GM19025 (cell line): ENCODE results near the gene SCARB1.
"Not testable (repeated sequence)": the region's sequence is repeated elsewhere in the genome, so short reads cannot be mapped to it uniquely, and the experiment has no call there.

Experiments used
- ATAC-seq: cut with Tn5 transposase; IDR thresholded peaks from one replicate; pipeline ENCODE4 v1.9.1; 2021; ENCODE audit warnings: mild to moderate bottlenecking, low read depth, moderate library complexity; ENCODE audit not compliant: unreplicated experiment

SCARB1 gene

DNA sequence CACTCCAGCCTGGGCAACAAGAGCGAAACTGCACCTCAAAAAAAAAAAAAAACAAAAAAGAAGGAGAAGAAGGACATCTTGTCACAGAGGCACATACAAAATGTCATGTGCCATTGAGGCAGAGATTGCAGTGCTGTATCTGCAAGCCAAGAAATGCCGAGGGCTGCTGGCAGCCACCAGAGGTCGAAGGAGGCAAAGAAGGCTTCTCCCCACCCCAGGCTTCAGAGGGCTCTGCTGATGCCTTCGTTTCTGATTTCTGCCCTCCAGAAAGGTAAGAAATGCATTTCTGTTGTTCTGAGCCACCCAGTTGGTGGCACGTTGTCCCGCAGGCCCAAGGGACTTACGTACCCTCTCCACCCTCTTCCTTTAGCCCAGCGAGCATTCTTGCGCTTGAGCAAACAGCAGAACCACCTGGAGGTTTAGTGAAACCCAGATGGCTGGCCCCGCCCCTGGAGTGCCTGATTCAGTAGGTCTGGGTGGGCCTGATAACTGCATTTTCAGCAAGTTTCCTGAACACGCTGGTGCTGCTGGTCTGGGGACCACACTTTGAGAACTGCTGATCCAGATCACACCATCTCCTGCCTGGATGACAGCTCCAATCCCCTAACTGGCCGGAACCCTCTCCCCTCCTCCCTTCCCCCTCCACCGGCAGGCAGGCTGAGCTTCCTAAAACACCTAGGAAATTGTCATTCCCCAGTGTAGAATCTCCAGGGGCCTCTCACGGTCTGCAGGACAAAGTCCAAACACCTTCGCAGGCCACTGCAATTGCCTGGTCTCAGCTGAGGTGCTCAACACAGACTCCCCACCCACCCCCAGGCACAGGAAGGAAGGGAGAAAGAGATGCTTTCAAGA, 21.1 kb upstream of the SCARB1 start:
- ATAC-seq: peak; percentile 89

DNA sequence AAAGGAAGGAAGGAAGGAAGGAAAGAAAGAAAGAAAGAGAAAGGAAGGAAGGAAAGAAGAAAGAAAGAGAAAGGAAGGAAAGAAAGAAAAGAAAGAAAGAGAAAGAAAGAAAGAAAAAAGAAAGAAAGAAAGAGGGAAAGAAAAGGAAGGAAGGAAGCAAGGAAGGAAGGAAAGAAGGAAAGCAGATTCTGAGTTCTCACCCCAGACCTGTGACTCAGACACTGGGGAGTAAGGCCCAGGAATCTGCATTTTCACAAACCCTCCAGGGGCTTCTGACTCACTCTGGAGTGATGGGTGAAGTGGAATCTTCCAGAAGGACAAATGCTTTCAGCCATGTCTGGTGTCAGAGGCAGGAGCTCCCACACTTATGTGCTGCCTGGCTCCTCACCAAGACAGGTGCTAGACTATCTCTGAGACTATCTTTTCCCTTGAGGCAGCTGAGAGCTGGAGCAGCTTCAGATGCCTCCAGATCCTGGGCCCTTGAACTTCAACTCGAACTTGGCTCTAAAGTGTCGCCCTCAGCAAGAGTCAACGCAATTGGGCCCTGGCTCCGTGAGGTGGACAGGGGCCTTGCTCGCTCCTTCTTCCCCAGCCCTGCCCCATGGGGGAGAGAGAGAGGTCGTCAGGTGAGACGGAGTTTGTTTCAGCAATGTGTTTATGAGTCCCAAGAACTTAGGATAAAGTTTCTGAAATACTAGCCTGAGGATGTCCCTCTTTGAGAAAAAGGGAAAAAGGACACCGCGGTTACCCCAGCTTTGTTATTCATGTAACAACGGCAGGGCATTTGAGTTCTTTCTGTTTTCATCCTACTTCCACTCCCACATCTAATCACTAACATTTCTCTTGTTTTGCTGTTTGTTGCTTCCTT, 19.8 kb upstream of the SCARB1 start:
- no peak for ATAC-seq

DNA sequence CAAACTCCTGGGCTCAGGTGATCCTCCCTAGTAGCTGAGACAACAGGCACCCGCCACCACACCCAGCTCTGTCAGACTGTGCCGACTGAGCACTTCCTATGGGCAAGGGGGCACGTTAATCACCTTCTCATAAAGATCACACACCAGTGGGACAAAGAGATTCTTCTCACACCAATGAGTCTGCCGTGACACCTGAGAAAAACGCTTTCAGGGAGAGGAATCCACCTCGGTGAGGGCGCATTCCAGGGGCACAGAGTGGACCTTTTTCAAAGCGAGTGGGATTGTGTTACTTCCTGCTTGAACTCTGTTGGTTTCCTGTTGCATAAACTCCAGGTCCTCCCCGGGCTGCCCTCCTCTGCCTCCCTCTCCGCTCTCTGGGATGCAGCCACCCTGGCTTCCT, 17.5 kb upstream of the SCARB1 start:
- no peak for ATAC-seq

DNA sequence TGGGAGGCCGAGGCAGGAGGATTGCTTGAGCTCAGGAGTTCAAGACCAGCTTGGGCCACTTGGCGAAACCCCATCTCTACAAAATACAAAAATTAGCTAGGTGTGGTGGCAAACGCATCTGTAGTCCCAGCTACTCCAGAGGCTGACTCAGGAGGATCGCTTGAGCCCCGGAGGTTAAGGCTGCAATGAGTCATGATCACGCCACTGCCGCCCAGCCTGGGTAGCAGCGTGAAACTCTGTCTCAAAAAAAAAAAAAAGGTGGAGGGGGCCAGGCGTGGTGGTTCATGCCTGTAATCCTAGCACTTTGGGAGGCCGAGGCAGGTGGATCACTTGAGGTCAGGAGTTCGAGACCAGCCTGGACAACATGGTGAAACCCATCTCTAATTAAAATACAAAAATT, 16.7 kb upstream of the SCARB1 start:
- not testable (repeated sequence) for ATAC-seq

DNA sequence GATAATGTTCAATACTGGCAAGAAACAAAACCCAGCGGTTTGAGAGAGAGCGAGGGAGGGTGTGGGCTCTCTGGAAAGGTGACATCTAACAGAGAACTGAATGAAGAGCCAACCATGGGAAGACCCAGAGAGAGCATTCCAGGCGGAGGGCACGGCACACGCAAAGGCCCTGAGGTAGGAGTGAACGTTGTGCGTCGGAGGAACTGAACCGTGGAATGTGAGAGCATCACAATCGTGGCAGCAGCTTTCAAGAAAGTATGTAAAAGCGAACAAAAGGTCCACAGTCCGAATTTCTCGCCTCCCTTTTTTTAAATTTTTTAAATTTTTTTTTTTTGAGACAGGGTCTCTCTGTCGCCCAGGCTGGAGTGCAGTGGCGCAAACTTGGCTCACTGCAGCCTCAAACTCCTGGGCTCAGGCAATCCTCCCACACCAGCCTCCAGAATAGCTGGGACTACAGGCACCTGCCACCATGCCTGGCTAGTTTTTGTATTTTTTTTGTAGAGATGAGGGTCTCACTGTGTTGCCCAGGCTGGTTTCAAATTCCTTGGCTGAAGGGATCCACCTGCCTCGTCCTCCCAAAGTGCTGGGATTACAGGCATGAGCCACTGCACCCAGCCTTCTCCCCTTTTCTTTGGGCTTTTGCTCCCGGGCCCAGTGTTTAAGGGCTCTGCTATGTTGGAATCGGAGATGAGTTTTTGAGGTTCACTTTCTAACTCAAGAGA, 15.3 kb upstream of the SCARB1 start:
- no peak for ATAC-seq

DNA sequence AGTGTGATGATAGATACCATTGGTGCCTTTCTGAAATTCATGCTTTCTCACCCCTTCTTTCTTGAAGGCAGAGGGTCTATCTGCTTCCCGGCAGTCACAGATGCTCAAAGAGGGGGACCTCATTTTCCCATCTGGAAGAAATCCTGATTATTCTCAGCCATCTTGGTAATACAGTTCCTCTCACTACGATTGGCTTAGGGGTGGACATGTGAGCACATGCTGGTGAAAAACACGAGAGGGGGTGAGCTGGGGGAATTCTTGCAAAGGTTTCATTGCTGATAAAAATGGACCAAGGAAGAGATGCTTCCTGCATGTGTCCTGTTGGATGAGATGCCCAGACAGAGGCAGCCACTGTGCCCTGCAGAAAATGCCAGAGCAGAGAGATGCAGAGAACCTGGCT, 13.8 kb upstream of the SCARB1 start:
- no peak for ATAC-seq

DNA sequence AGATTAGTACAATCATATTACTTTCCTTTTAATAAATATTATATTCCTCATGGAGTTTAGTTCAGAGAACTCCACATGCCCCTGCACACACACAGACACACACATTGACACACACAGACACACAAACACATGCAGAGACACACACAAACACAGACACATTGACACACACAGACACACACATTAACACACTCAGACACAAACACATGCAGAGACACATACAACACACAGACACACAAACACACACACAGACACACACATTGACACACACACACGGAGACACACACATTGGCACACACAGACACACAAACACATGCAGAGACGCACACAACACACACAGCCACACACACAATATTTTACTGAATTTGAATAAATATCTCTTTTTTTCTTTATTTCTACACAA, 12.5 kb upstream of the SCARB1 start:
- ATAC-seq: no peak

DNA sequence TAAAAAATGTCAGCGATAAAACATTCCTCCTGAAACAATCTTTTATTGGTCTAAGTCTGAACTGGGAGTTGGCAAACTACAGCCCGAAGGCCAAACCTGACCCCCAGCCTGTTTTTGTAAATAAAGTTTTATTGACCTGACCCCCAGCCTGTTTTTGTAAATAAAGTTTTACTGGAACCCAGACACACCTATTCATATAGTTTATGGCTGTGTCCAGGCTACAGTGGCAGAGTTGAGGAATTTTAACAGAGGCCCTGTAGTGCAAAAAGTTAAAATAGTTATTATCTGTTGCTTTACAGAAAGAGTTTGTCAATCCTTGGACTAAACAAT, 12.1 kb upstream of the SCARB1 start:
- ATAC-seq: no peak

DNA sequence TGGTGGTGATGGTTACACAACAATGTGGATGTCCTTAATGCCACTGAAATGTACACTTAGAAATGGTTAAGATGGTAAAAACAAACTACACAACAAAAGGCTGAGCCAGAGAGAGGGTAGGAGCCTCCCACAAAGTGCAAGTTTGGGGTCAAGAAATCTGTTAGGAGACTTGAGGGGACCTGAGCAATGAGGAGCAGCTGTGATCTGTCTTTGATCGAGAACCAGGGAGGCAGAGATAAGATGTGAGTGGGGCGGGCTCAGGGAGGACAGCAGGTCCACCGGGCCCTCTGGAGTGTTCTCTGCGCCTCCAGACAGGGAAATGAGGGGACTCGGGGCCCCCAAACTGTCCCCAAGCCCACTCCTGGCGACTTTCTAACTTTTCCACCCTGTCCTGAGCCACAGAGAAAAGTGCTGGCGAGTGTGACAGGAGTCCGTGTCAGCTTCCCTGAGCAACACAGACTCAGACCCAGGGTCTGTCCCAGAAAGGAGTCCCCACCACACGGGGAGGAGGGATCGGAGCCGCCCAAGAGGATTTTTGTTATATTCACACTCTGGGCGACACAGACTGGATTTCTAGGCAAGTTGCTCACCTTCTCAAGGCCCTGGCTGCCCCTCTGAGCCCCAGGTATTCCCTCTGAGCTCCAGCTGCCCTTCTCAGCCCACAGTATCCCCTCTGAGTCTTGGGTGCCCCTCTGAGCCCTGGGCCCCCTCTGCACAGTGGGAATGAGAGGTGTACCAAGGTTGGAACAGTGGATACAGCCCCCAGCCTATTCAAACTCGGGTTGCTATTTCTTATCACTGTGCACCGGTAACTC, 11.5 kb upstream of the SCARB1 start:
- ATAC-seq: no peak

DNA sequence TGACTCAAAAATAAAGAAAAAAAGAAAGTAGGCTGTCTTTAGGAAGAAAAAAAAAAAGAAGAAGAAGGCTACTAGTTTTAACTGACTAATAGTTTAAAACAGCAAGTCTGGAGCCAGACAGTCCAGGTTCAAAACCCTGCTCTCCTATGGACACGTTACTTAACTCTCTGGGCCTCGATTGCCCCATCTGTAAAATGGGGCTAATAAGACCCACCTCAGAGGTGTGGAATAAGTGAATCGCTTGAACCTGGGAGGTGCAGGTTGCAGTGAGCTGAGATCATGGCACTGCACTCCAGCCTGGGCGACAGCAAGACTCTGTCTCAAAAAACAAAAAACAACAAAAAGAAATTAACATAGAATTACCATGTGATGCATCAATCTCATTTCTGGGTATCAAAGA, 10.5 kb upstream of the SCARB1 start:
- no peak for ATAC-seq

DNA sequence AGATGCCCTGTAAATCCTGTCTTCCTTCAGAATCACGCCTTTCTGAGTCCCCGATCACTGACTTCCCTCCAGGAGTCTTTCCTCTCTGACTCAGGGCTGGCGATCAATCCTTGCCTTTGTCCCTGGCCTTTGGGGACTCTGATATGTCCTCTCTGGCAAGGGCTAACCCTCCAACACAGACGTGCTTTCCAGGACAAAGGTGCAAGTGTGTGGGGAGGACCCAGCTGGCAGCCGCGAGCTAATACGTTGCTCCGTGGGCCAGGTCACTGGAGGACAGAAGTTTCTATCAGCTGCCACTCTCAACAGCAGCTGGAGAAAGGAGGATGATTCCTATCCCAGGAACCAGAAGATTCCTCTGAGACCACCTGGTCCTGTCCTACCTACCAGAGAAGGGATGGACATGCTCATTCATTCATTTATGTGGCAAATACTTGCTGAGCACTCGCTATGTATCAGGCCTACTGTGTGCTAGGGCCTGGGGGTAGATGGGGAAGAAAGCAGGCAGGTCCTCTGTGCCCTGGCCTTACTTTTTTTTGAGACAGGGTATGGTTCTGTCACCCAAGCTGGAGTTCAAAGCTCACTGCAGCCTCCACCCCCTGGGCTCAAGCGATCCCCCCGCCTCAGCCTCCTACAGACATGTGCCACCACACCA, 8.5 kb upstream of the SCARB1 start:
- ATAC-seq: no peak

DNA sequence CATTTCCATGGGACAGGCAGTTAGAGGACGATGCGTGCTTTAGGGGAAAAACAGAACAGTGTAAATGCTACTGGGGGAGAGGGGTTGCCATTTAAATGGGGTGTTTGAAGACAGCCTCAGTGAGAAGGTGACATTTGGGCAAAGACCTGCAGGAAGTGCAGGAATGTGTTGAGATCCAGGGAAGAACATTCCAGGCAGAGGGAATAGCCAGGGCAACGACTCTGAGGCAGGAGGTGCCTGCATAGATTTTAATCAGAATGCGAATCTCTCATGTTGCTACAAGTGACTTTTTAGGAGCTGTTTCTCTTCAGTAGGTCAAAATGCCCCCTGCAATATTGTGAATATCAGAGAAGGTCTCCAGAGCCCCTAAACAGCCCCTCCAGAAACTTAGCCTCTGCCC, 7.6 kb upstream of the SCARB1 start:
- ATAC-seq: no peak

DNA sequence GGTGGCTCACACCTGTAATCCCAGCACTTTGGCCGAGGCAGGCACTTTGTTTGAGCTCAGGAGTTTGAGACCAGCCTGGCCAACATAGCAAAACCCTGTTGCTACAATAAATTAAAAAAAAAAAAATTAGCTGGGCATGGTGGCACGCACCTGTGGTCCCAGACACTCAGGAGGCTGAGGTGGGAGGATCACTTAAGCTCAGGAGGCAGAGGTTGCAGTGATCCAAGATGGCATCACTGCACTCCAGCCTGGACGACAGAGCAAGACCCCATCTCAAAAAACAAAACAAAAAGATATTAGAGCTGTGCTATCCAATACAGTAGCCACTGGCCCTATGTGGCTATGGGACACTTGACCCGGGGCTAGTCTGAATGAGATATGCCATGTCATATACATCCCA, 6.9 kb upstream of the SCARB1 start:
- ATAC-seq: no peak

DNA sequence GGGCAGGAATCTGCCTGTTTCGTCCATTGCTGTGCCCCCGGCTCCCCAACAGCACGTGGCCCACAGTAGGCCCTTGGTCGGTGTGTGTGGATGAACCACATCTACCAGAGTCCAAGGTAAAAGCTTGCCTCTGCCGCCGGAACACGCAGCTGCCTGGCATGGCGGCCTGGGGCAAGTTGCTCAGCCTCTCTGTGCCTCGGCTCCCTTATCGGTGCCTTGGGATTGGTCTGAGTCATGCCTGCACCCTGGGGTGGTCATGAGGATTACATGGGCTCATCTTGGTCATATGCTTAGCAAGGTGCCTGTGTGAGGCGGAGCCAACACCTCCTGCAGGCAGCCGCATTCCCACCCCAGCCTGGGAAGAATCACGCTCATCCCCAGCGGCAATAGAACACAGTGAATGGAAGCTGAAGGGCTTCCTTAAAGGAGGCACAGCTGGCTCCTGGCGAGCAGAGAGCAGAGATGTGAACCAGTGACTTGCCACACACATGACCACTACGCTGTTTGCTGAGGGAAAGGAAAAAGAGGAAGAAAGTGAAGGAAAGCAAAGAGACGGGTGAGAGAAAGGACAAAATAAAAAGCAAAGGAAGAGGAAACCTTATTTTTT, 5.5 kb upstream of the SCARB1 start:
- ATAC-seq: no peak

DNA sequence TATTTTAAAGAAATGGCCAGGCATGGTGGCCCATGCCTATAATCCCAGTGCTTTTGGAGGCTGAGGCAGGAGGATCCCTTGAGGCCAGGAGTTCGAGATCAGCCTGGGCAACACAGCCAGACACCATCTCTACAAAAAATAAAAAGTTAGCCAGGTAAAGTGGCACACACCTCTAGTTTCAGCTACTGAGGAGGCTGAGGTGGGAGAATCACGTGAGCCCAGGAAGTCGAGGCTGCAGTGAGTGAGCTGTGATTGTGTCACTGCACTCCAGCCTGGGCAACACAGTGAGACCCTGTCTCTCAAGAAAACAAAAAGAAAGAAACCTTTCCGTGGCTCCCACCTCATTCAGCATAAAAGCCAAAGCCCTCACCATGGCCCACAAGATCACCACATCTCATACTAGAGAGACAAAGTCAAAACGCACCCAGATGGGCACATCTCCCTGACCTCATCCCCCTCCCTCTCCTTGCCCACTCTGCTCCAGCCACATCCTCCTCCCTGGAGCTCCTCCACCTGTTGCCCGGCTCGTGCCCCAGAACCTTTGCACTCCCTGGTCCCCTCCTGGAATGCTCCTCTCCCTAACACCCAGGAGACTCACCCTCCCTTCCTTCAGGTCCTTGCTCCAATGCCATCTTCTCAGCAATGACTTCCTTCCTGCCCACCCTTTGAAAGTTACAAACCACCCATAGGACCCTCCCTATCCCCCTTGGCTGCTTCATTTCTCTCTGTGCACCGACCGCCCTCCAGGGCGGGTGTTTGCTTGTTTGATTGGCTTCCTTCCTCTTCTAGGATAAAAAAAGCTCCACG, 4.8 kb upstream of the SCARB1 start:
- ATAC-seq: no peak

DNA sequence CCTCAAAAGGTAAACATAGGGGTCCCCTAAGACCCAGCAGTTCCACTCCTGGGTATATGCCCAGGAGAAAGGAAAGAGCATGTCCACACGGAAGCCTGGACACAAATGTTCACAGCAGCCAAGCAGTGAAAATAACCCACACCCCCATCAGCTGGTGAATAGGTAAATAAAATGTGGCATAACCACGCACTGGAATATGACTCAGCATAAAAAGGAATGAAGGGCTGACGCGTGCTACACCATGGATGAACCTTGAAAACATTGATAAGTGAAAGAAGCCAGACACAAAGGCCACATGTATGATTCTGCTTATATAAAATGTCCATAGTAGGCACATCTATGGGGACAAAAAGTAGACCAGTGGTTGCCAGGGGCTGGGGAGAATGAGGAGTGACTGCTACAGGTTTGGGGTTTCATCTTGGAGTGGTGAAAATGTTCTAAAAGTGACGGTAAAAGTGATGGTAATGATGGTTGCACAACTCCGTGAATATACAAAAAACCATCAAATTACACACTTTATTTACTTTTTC, 3.8 kb upstream of the SCARB1 start:
- no peak for ATAC-seq

DNA sequence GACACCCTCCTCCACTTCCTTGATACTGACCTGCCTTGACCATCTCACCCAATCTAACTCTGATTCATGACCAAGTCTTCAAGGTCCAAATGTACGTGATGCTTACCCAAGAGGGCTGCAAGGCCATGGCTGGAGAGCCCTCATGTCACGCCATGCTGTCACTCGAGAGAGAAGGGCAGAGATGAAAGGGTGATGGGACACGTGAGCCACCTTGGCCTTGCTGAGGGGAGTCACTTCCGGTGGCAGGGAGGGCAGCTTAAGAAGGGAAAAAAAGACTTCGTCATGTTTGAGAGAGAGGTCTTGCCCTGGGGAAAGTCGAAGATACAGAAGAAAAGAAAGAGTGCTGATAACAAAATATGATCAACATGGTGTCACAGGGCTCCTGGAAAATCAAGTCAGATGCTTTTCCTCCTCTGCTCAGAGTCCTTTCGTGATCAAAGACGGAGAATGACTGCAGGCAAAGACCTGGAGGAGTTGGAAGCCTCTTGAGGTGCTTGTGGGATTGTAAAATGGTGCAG, 3.3 kb upstream of the SCARB1 start:
- no peak for ATAC-seq

DNA sequence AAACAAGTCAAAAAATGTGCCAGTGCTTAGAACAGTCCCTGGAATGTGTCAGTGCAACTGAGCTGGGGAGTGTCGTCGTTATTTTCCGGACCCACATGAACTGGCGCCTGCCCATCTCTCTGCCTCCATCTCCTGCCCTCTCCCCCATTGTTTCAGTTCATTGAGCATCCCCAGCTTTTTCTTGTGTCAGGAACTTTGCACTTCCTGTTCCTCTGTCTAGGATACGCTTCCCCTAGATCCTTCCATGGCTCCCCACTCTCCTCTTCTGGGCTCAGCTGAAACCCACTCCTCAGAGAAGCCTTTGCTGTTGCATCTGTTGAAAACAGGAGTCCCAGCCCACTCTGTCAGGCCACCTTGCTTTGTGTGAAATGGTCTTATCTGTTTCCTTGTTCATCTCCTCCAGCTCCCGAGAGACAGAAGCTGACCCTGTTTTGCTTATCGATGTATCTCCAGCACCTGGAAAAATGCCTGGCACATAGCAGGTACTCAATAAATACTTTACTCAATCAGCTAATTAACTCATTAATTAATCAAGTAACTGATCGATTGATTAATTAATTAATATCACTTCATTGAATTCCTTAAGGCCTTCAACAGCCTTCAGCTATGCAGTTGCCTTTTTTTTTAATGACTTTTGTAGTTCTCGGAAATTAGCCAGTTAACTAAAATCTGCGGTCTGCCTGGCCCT, 2.7 kb upstream of the SCARB1 start:
- ATAC-seq: no peak
